NCI-H2196 (cell line): ENCODE results near the gene GPC1.

ENCODE experiments used
- DNase-seq: peaks from one replicate; lab custom pipeline; 2025; ENCODE audit not compliant: unreplicated experiment; lab: John Stamatoyannopoulos, UW

Gene GPC1

DNA sequence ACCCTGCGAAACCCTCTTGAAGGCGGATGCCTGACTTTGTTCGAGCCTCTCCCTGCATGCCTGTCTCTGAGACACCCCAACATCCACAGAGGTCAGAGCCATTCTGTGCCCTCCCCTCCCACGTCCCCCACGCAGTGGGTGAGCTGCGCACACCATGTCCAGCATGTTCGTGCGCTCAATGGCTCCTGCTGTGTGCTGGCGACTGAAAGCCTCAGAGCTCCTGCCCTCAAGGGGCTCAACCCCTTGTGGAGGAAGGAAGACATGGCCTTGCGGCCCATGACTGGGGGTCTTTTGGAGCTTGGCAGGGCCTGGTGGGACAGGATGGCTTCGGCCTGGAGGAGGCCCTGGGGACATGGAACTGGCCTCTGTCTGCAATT is 76.6 kb downstream of the GPC1 start:
- no peak for DNase-seq

DNA sequence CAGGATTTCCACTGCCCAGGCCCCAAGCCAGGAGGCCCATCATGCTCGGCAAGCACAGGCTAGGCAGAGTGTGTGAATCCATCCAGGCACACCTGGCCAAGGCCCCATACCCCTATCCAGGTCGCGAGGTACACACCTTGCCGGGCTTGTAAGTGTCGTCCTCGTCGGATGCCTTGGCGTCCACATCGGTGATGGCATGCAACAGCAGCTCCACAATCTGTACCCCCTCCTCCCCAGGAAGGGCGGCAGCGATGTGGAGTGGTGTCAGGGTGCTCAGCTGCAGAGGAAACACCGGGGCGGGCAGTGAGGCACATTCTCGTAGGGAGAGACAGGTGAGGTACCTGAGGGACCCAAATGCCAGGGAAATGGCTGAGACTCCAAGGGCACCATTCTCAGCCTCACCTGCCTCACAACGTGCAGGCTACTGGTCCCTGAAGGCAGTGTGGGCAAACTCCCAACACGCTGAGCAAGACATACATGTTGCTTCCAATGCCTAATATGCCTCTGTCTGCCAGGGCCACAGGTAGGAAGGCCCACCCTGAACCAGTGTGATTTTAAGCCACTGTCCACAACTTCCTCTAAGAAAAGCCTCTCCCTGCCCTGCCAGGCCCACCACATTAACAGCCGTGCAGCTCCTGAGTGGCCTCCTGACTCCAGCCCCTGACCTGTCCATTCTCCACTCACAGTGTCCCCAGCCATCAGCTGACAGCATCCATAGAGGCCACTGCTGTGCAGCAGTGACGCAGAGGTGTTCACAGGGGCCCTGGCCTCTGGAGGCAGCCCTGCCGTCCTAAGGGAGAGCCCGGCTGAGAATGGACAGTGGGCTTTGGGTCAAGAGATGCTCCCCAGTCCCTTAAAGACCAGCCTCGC is 77.4 kb downstream of the GPC1 start:
- no peak for DNase-seq

DNA sequence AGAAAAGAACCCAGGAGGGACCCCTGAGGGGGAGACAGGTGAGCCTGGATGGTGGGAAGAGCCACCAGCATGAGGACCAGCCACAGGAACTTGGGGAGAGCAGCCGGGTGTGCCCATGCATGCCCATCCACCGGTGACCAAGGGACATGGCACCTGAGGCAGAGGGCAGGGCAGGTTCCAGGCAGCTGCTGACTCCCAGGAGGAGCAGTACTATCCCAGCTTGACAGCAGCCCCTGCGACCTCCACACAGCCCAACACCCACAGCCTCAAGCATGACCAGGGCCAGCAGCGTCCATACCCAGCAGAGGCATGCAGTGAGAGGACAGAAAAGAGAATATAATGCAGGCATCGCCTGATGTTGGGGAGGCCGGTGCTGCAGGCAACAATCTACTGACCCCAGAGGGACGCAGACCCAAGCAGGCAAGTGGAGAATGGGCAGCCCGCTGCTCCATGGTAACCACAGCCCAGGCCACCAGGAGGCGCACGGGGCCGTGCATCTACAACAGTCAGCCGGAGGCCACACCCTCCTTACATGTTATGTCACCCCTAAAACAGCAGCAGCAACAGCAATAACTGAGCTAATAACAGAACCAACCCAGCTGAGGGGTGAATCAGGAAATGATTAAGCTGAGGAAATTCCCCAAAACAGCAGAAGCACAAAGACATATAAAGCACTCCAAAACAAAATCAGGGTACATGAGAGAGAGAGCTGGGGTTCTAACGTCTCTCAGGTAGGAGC is 78.3 kb downstream of the GPC1 start:
- DNase-seq = no peak

DNA sequence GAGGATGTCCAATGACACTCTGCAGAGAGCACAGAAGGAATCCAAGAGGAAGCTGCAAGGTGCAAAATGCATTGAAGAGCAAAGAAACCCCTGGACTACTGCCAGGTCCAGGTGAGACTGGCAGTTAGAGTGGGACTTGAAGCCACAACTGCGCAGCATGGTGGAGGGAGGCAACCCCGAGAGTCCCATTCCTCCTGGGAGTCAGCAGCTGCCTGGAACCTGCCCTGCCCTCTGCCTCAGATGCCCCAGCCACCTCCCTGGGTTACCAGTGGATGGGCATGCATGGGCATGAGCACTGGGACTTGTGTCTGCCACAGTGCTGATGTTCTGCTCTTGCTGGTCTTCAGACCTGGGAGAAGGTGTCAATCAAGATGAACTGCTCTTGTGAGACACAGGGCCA is 79.2 kb downstream of the GPC1 start:
- DNase-seq = peak; percentile 19

GRCh38 chr2:240517342-240517741 is 81.9 kb downstream of the GPC1 start:
- DNase-seq = no peak
